ENCODE data around the gene TRIM22. TPM values are rescaled to one million over a fixed set of nuclear protein-coding genes. Genes with fewer than 3 reads are reported as not detected.
"Not testable (repeated sequence)": the region's sequence is repeated elsewhere in the genome, so short reads cannot be mapped to it uniquely, and the experiment has no call there.

TRIM22 gene
- polyA plus RNA-seq, 1 donor (not counting 4 experiments of a cell fraction or from before 2014, with no cell fraction given), result 119 TPM

DNA sequence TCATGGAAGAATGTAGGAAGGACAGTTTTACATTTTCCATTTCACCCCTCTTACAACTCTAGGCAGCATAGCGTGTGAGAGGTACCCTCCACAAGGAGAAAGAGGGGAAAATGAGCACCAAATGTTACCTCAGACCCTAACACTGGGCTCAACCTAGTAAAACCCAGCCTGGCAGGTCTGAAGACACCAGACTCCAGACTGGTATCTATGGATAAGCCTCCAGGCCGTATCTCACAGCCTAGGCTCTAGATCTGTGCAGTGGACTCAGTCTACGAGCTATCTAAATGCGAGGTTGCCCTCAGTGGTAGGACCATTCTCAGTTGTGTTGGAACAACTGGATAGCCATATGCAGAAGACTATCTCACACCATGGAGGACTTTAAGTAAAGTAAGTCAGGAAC is 15.2 kb upstream of the TRIM22 start:
- DNase-seq (ENCODE audit: low read depth, low spot score), result no peak
- no peaks in the 10 kb centered on the region for H3K9me3 ChIP-seq (ENCODE audit: control insufficient read depth, low read depth, low read length)

DNA sequence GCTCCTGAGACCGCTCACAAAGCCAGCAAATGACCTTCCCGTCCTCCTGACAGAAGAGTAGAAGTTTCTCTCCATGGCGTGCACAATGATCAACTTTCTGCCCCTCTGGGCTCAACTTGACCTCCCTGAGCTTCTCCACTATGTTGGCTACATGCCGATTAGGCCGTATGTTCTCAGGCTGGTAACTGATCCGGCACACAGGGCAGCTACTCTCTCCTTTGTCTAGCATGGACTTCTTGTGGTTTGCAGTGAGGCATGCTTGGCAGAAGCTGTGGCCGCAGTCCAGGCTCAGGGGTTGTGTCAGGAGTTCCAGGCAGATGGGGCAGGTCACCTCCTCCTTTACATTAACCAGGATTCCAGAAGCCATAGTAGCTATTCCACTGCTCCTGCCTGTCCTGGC is 9.8 kb upstream of the TRIM22 start:
- H3K36me3 ChIP-seq (ENCODE audit: control insufficient read depth in 2 of 2, extremely low read depth in 1 of 2, insufficient read depth in 2 of 2, low read length in 2 of 2), result peaks cover 4 to 10% of the 10 kb centered on the region in 2 experiments
- H4K20me1 ChIP-seq (ENCODE audit: control insufficient read depth, extremely low read depth, insufficient read depth, low read length), result no peaks in the 10 kb centered on the region
- no peak overlapping the region for H2AFZ ChIP-seq (ENCODE audit: control insufficient read depth, low read length)
- no peak overlapping the region for H3K4me3 ChIP-seq (ENCODE audit: control insufficient read depth in 2 of 3, extremely low read depth in 1 of 3, insufficient read depth in 2 of 3, low read depth in 1 of 3, low read length in 3 of 3)
- no peaks in the 10 kb centered on the region for H3K9me3 ChIP-seq (ENCODE audit: control insufficient read depth, low read depth, low read length)
- no peak for FAIRE-seq
- no peak overlapping the region for H3K27ac ChIP-seq (ENCODE audit: control insufficient read depth, insufficient read depth, low read length)
- dilution Hi-C loops (cut with MboI; ENCODE audit: extremely low pct_ligation_motif_present, low sequenced_read_pairs), result no loop called here
- TF ChIP-seq, protein P1, sequence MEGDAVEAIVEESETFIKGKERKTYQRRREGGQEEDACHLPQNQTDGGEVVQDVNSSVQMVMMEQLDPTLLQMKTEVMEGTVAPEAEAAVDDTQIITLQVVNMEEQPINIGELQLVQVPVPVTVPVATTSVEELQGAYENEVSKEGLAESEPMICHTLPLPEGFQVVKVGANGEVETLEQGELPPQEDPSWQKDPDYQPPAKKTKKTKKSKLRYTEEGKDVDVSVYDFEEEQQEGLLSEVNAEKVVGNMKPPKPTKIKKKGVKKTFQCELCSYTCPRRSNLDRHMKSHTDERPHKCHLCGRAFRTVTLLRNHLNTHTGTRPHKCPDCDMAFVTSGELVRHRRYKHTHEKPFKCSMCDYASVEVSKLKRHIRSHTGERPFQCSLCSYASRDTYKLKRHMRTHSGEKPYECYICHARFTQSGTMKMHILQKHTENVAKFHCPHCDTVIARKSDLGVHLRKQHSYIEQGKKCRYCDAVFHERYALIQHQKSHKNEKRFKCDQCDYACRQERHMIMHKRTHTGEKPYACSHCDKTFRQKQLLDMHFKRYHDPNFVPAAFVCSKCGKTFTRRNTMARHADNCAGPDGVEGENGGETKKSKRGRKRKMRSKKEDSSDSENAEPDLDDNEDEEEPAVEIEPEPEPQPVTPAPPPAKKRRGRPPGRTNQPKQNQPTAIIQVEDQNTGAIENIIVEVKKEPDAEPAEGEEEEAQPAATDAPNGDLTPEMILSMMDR (optimal IDR thresholded peaks at IDR 0.05 in 1 of 3, IDR thresholded peaks at IDR 0.05 in 1 of 3, conservative IDR thresholded peaks at IDR 0.05 in 1 of 3; ENCODE audit: extremely low read depth in 1 of 3, insufficient read depth in 2 of 3, low read length in 3 of 3), result no peak
- TF ChIP-seq EZH2 (IDR thresholded peaks at IDR 0.05; ENCODE audit: low read length), result no peak
- no peak overlapping the region for H3K9ac ChIP-seq (ENCODE audit: control insufficient read depth, extremely low read depth, insufficient read depth, low read length)
- H3K79me2 ChIP-seq (ENCODE audit: control insufficient read depth, insufficient read depth, low read length), result peaks cover 28% of the 10 kb centered on the region
- H3K4me2 ChIP-seq (ENCODE audit: control insufficient read depth, extremely low read depth, insufficient read depth, low read depth, low read length), result no peak overlapping the region
- H3K9me1 ChIP-seq (ENCODE audit: control insufficient read depth, extremely low read depth, insufficient read depth, low read length), result no peaks in the 10 kb centered on the region
- no peaks in the 10 kb centered on the region for H3K27me3 ChIP-seq (ENCODE audit: control insufficient read depth, extremely low read depth, insufficient read depth, low read length)
- H3K4me1 ChIP-seq (ENCODE audit: control insufficient read depth, extremely low read depth, insufficient read depth, low read length), result peaks cover 4% of the 10 kb centered on the region
- DNase-seq (ENCODE audit: low read depth, low spot score), result no peak

More for the DNA sequence above, 15.2 kb upstream of the TRIM22 start:
- no peak overlapping the region for H3K4me2 ChIP-seq (ENCODE audit: control insufficient read depth, extremely low read depth, insufficient read depth, low read depth, low read length)
- H3K27me3 ChIP-seq (ENCODE audit: control insufficient read depth, extremely low read depth, insufficient read depth, low read length), result no peaks in the 10 kb centered on the region
- H3K9me1 ChIP-seq (ENCODE audit: control insufficient read depth, extremely low read depth, insufficient read depth, low read length), result no peaks in the 10 kb centered on the region
- TF ChIP-seq EZH2 (IDR thresholded peaks at IDR 0.05; ENCODE audit: low read length), result no peak
- TF ChIP-seq, protein P1 (optimal IDR thresholded peaks at IDR 0.05 in 1 of 3, IDR thresholded peaks at IDR 0.05 in 1 of 3, conservative IDR thresholded peaks at IDR 0.05 in 1 of 3; ENCODE audit: extremely low read depth in 1 of 3, insufficient read depth in 2 of 3, low read length in 3 of 3), result no peak
- H3K4me1 ChIP-seq (ENCODE audit: control insufficient read depth, extremely low read depth, insufficient read depth, low read length), result no peaks in the 10 kb centered on the region
- H3K36me3 ChIP-seq (ENCODE audit: control insufficient read depth in 2 of 2, extremely low read depth in 1 of 2, insufficient read depth in 2 of 2, low read length in 2 of 2), result peaks cover 4 to 9% of the 10 kb centered on the region in 2 experiments
- no peak overlapping the region for H3K27ac ChIP-seq (ENCODE audit: control insufficient read depth, insufficient read depth, low read length)
- H3K9ac ChIP-seq (ENCODE audit: control insufficient read depth, extremely low read depth, insufficient read depth, low read length), result no peak overlapping the region
- FAIRE-seq, result no peak
- dilution Hi-C loops (cut with MboI; ENCODE audit: extremely low pct_ligation_motif_present, low sequenced_read_pairs), result no loop called here
- peaks cover 9% of the 10 kb centered on the region for H3K79me2 ChIP-seq (ENCODE audit: control insufficient read depth, insufficient read depth, low read length)
- H3K4me3 ChIP-seq (ENCODE audit: control insufficient read depth in 2 of 3, extremely low read depth in 1 of 3, insufficient read depth in 2 of 3, low read depth in 1 of 3, low read length in 3 of 3), result no peak overlapping the region
- H2AFZ ChIP-seq (ENCODE audit: control insufficient read depth, low read length), result no peak overlapping the region
- no peaks in the 10 kb centered on the region for H4K20me1 ChIP-seq (ENCODE audit: control insufficient read depth, extremely low read depth, insufficient read depth, low read length)

DNA sequence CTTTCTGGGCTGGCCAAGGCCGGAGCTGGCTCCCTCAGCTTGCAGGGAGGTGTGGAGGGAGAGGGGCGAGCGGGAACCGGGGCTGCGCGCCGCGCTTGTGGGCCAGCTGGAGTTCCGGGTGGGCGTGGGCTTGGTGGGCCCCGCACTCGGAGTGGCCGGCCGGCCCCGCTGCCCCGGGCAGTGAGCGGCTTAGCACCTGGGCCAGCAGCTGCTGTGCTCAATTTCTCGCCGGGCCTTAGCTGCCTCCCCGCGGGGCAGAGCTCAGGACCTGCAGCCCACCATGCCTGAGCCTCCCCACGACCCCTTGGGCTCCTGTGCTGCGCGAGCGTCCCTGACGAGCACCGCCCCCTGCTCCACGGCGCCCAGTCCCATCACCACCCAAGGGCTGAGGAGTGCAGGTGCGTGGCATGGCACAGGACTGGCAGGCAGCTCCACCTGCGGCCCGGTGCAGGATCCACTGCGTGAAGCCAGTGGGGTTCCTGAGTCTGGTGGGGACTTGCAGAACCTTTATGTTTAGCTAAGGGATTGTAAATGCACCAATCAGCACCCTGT is 6.6 kb upstream of the TRIM22 start:
- dilution Hi-C loops (cut with MboI; ENCODE audit: extremely low pct_ligation_motif_present, low sequenced_read_pairs); H3K9me1 ChIP-seq (ENCODE audit: control insufficient read depth, extremely low read depth, insufficient read depth, low read length); FAIRE-seq; H3K27ac ChIP-seq (ENCODE audit: control insufficient read depth, insufficient read depth, low read length); H4K20me1 ChIP-seq (ENCODE audit: control insufficient read depth, extremely low read depth, insufficient read depth, low read length); H3K4me1 ChIP-seq (ENCODE audit: control insufficient read depth, extremely low read depth, insufficient read depth, low read length); H3K4me2 ChIP-seq (ENCODE audit: control insufficient read depth, extremely low read depth, insufficient read depth, low read depth, low read length); H2AFZ ChIP-seq (ENCODE audit: control insufficient read depth, low read length); H3K4me3 ChIP-seq (ENCODE audit: control insufficient read depth in 2 of 3, extremely low read depth in 1 of 3, insufficient read depth in 2 of 3, low read depth in 1 of 3, low read length in 3 of 3); H3K9ac ChIP-seq (ENCODE audit: control insufficient read depth, extremely low read depth, insufficient read depth, low read length); H3K27me3 ChIP-seq (ENCODE audit: control insufficient read depth, extremely low read depth, insufficient read depth, low read length); DNase-seq (ENCODE audit: low read depth, low spot score); H3K9me3 ChIP-seq (ENCODE audit: control insufficient read depth, low read depth, low read length): not testable (repeated sequence)
- peaks cover 4 to 10% of the 10 kb centered on the region in 2 experiments for H3K36me3 ChIP-seq (ENCODE audit: control insufficient read depth in 2 of 2, extremely low read depth in 1 of 2, insufficient read depth in 2 of 2, low read length in 2 of 2)
- peaks cover 25% of the 10 kb centered on the region for H3K79me2 ChIP-seq (ENCODE audit: control insufficient read depth, insufficient read depth, low read length)

DNA sequence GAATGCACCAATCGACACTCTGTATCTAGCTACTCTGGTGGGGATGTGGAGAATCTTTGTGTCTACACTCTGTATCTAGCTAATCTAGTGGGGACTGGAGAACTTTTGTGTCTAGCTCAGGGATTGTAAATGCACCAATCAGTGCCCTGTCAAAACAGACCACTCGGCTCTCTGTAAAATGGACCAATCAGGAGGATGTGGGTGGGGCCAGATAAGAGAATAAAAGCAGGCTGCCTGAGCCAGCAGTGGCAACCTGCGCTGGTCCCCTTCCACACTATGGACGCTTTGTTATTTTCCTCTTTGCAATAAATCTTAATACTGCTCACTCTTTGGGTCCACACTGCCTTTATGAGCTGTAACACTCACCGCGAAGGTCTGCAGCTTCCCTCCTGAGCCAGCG is 6.0 kb upstream of the TRIM22 start:
- Histone ChIP-seq H3K4me2 (ENCODE audit: control insufficient read depth, extremely low read depth, insufficient read depth, low read depth, low read length) (peak overlapping the region; percentile 92), H3K79me2 (ENCODE audit: control insufficient read depth, insufficient read depth, low read length) (peaks cover 25% of the 10 kb centered on the region), H3K4me3 (ENCODE audit: control insufficient read depth in 2 of 3, extremely low read depth in 1 of 3, insufficient read depth in 2 of 3, low read depth in 1 of 3, low read length in 3 of 3) (peak overlapping the region in 1 of 3 experiments; percentile 93)
- DNase-seq (ENCODE audit: low read depth, low spot score); H3K9me3 ChIP-seq (ENCODE audit: control insufficient read depth, low read depth, low read length); H3K9ac ChIP-seq (ENCODE audit: control insufficient read depth, extremely low read depth, insufficient read depth, low read length); H3K27me3 ChIP-seq (ENCODE audit: control insufficient read depth, extremely low read depth, insufficient read depth, low read length); H3K9me1 ChIP-seq (ENCODE audit: control insufficient read depth, extremely low read depth, insufficient read depth, low read length); dilution Hi-C loops (cut with MboI; ENCODE audit: extremely low pct_ligation_motif_present, low sequenced_read_pairs); H4K20me1 ChIP-seq (ENCODE audit: control insufficient read depth, extremely low read depth, insufficient read depth, low read length); H3K36me3 ChIP-seq (ENCODE audit: control insufficient read depth in 2 of 2, extremely low read depth in 1 of 2, insufficient read depth in 2 of 2, low read length in 2 of 2); H3K4me1 ChIP-seq (ENCODE audit: control insufficient read depth, extremely low read depth, insufficient read depth, low read length); H2AFZ ChIP-seq (ENCODE audit: control insufficient read depth, low read length); H3K27ac ChIP-seq (ENCODE audit: control insufficient read depth, insufficient read depth, low read length); FAIRE-seq: not testable (repeated sequence)

Data from keratinocyte (primary cell).